ENCODE measurements around the gene PTRH1. TPM values are rescaled to one million over a fixed set of nuclear protein-coding genes. Genes with fewer than 3 reads are reported as not detected.

PTRH1 gene
- total RNA-seq, 1 experiment from 2014 or later = 22.4 TPM

- Histone ChIP-seq H2AFZ (no peak overlapping the region), H3K4me3 (no peak overlapping the region), H3K9me2 (ENCODE audit: insufficient read depth) (no peaks in the 10 kb centered on the region), H3F3A (ENCODE audit: insufficient read depth, low read depth) (no peaks in the 10 kb centered on the region; the same call in 1 of the 2 replicates), H3K79me2 (ENCODE audit: low read depth) (no peaks in the 10 kb centered on the region), H4K20me1 (ENCODE audit: insufficient read depth) (no peaks in the 10 kb centered on the region), H3K9me3 (ENCODE audit: insufficient read depth, low read depth) (no peaks in the 10 kb centered on the region), H3K27me3 (ENCODE audit: insufficient read depth, low read depth) (no peaks in the 10 kb centered on the region), H3K36me3 (ENCODE audit: low read depth) (no peaks in the 10 kb centered on the region), H3K4me2 (no peak overlapping the region), H3K27ac (no peak overlapping the region), H3K4me1 (replicated peaks; ENCODE audit: insufficient read depth) (peaks cover 4% of the 10 kb centered on the region)
- ChIA-PET CTCF (interaction anchor here (0.6 kb wide), 1 partner anchor 181 kb away, joined by 3 read pairs; no protein-coding TSS in a partner anchor), POLR2A (ENCODE audit: unreplicated experiment) (no interaction called here)
- BruUV-seq (replicated peaks) = no TSS peak
- TF ChIP-seq EZH2 (IDR thresholded peaks at IDR 0.05; ENCODE audit: low read depth) = no peak
- TF ChIP-seq, protein P1, sequence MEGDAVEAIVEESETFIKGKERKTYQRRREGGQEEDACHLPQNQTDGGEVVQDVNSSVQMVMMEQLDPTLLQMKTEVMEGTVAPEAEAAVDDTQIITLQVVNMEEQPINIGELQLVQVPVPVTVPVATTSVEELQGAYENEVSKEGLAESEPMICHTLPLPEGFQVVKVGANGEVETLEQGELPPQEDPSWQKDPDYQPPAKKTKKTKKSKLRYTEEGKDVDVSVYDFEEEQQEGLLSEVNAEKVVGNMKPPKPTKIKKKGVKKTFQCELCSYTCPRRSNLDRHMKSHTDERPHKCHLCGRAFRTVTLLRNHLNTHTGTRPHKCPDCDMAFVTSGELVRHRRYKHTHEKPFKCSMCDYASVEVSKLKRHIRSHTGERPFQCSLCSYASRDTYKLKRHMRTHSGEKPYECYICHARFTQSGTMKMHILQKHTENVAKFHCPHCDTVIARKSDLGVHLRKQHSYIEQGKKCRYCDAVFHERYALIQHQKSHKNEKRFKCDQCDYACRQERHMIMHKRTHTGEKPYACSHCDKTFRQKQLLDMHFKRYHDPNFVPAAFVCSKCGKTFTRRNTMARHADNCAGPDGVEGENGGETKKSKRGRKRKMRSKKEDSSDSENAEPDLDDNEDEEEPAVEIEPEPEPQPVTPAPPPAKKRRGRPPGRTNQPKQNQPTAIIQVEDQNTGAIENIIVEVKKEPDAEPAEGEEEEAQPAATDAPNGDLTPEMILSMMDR (conservative IDR thresholded peaks at IDR 0.05) = no peak
- intact Hi-C loops (cut with micrococcal nuclease; ENCODE audit: unreplicated experiment) = no loop called here
- no peak for DNase-seq
These were observed 17.9 kb downstream of the PTRH1 start for GRCh38 chr9:127697575-127697974.

GRCh38 chr9:127694890-127695720 is 20.4 kb downstream of the PTRH1 start:
- H3K27me3 ChIP-seq (ENCODE audit: insufficient read depth, low read depth) = no peaks in the 10 kb centered on the region
- TF ChIP-seq EZH2 (IDR thresholded peaks at IDR 0.05; ENCODE audit: low read depth) = no peak
- TF ChIP-seq, protein P1 (conservative IDR thresholded peaks at IDR 0.05) = no peak
- ChIA-PET POLR2A (ENCODE audit: unreplicated experiment) (no interaction called here), CTCF (no interaction called here)
- no peaks in the 10 kb centered on the region for H3K9me3 ChIP-seq (ENCODE audit: insufficient read depth, low read depth)
- H2AFZ ChIP-seq = no peak overlapping the region
- H3K36me3 ChIP-seq (ENCODE audit: low read depth) = no peaks in the 10 kb centered on the region
- DNase-seq = no peak
- no TSS peak for BruUV-seq (replicated peaks)
- intact Hi-C loops (cut with micrococcal nuclease; ENCODE audit: unreplicated experiment) = no loop called here
- H3K27ac ChIP-seq = no peak overlapping the region
- H3F3A ChIP-seq (ENCODE audit: insufficient read depth, low read depth) = no peaks in the 10 kb centered on the region
- no peaks in the 10 kb centered on the region for H3K79me2 ChIP-seq (ENCODE audit: low read depth)
- no peak overlapping the region for H3K4me2 ChIP-seq
- peaks cover 4% of the 10 kb centered on the region for H3K4me1 ChIP-seq (replicated peaks; ENCODE audit: insufficient read depth)
- H3K4me3 ChIP-seq = no peak overlapping the region
- H4K20me1 ChIP-seq (ENCODE audit: insufficient read depth) = no peaks in the 10 kb centered on the region
- H3K9me2 ChIP-seq (ENCODE audit: insufficient read depth) = no peaks in the 10 kb centered on the region

- Histone ChIP-seq H3K9me2 (ENCODE audit: insufficient read depth) (no peaks in the 10 kb centered on the region), H3K27me3 (ENCODE audit: insufficient read depth, low read depth) (no peaks in the 10 kb centered on the region), H3F3A (ENCODE audit: insufficient read depth, low read depth) (no peaks in the 10 kb centered on the region), H4K20me1 (ENCODE audit: insufficient read depth) (no peaks in the 10 kb centered on the region), H3K9me3 (ENCODE audit: insufficient read depth, low read depth) (no peaks in the 10 kb centered on the region), H3K27ac (no peak overlapping the region), H3K4me1 (replicated peaks; ENCODE audit: insufficient read depth) (no peaks in the 10 kb centered on the region), H3K36me3 (ENCODE audit: low read depth) (no peaks in the 10 kb centered on the region), H3K4me2 (no peak overlapping the region), H2AFZ (no peak overlapping the region), H3K4me3 (no peak overlapping the region), H3K79me2 (ENCODE audit: low read depth) (no peaks in the 10 kb centered on the region)
- no TSS peak for BruUV-seq (replicated peaks)
- intact Hi-C loops (cut with micrococcal nuclease; ENCODE audit: unreplicated experiment) = no loop called here
- CTCF ChIA-PET = no interaction called here
- DNase-seq = no peak
- POLR2A ChIA-PET (ENCODE audit: unreplicated experiment) = no interaction called here
- TF ChIP-seq, protein P1 (conservative IDR thresholded peaks at IDR 0.05) = no peak
- no peak for TF ChIP-seq EZH2 (IDR thresholded peaks at IDR 0.05; ENCODE audit: low read depth)
These were observed 21.8 kb downstream of the PTRH1 start for GRCh38 chr9:127693697-127694096.
